ENCODE measurements around the gene MYH3. TPM values are rescaled to one million over a fixed set of nuclear protein-coding genes. Genes with fewer than 3 reads are reported as not detected.
A peak's percentile ranks its signal among the peaks of the same experiment; 100 is the strongest.

MYH3 gene
- total and polyA plus RNA-seq, 2 donors from 2014 or later: 2.5 to 2.9 TPM

- no peaks in the 10 kb centered on the region for H3K36me3 ChIP-seq (ENCODE audit: control insufficient read depth in 2 of 3, insufficient read depth in 3 of 3, low read length in 3 of 3)
- H3K27ac ChIP-seq (ENCODE audit: low read depth in 2 of 2, low read length in 2 of 2): no peak overlapping the region
- H3K9me3 ChIP-seq (ENCODE audit: control insufficient read depth in 2 of 3, insufficient read depth in 1 of 3, low read length in 3 of 3): no peaks in the 10 kb centered on the region
- DNase-seq (no peak), FAIRE-seq (no peak)
- no peaks in the 10 kb centered on the region for H3K4me1 ChIP-seq (ENCODE audit: control insufficient read depth in 2 of 3, insufficient read depth in 2 of 3, low read depth in 1 of 3, low read length in 3 of 3)
- H3K4me3 ChIP-seq (ENCODE audit: low read length in 3 of 3): no peak overlapping the region
- H3K9ac ChIP-seq (ENCODE audit: low read length in 3 of 3): no peak overlapping the region
- intact Hi-C loops (cut with DNase I): loop anchor here (10.0 kb wide), 1 partner anchor 688 kb away; no protein-coding TSS in a partner anchor
- TF ChIP-seq, protein P1, sequence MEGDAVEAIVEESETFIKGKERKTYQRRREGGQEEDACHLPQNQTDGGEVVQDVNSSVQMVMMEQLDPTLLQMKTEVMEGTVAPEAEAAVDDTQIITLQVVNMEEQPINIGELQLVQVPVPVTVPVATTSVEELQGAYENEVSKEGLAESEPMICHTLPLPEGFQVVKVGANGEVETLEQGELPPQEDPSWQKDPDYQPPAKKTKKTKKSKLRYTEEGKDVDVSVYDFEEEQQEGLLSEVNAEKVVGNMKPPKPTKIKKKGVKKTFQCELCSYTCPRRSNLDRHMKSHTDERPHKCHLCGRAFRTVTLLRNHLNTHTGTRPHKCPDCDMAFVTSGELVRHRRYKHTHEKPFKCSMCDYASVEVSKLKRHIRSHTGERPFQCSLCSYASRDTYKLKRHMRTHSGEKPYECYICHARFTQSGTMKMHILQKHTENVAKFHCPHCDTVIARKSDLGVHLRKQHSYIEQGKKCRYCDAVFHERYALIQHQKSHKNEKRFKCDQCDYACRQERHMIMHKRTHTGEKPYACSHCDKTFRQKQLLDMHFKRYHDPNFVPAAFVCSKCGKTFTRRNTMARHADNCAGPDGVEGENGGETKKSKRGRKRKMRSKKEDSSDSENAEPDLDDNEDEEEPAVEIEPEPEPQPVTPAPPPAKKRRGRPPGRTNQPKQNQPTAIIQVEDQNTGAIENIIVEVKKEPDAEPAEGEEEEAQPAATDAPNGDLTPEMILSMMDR (IDR thresholded peaks at IDR 0.05; ENCODE audit: borderline replicate concordance, extremely low read depth, insufficient read depth): no peak
- H3K27me3 ChIP-seq (ENCODE audit: control insufficient read depth, insufficient read depth, low read length): no peaks in the 10 kb centered on the region
Measured at GRCh38 chr17:10612957-10613744, 44.0 kb downstream of the MYH3 start.

DNA sequence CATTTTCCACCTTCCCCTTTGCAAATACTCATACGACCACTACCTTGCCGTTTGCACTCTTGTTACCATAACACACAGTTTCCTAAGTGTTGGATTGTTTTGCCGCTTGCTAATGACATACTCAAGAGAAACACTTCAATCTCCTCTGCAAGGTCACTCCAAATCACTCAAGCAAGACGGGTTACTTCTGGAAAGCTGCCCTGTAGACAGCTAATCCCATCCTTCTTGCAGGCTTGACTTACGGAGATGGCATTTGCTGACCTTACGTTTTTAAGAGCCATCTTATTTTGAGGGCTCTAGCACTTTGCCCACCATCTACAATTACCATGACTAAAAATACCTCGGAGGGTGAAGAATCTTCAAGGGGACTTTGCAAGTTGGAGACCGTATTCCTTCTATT lies 46.2 kb downstream of the MYH3 start:
- intact Hi-C loops (cut with DNase I): loop anchor here (10.0 kb wide), 1 partner anchor 686 kb away; no protein-coding TSS in a partner anchor
- Histone ChIP-seq H3K9ac (ENCODE audit: low read length in 3 of 3) (no peak overlapping the region), H3K27ac (ENCODE audit: low read depth in 2 of 2, low read length in 2 of 2) (no peak overlapping the region), H3K9me3 (ENCODE audit: control insufficient read depth in 2 of 3, insufficient read depth in 1 of 3, low read length in 3 of 3) (no peaks in the 10 kb centered on the region), H3K4me3 (ENCODE audit: low read length in 3 of 3) (no peak overlapping the region), H3K4me1 (ENCODE audit: control insufficient read depth in 2 of 3, insufficient read depth in 2 of 3, low read depth in 1 of 3, low read length in 3 of 3) (no peaks in the 10 kb centered on the region), H3K27me3 (ENCODE audit: control insufficient read depth, insufficient read depth, low read length) (no peaks in the 10 kb centered on the region), H3K36me3 (ENCODE audit: control insufficient read depth in 2 of 3, insufficient read depth in 3 of 3, low read length in 3 of 3) (no peaks in the 10 kb centered on the region)
- TF ChIP-seq, protein P1 (IDR thresholded peaks at IDR 0.05; ENCODE audit: borderline replicate concordance, extremely low read depth, insufficient read depth): no peak
- no peak for FAIRE-seq
- no peak for DNase-seq

- intact Hi-C loops (cut with DNase I): no loop called here
- DNase-seq: peak in 3 of 5 donors; percentile 59 to 67 (median 65)
- TF ChIP-seq, protein P1 (IDR thresholded peaks at IDR 0.05; ENCODE audit: borderline replicate concordance, extremely low read depth, insufficient read depth): no peak
- no peak overlapping the region for H3K27ac ChIP-seq (ENCODE audit: low read depth in 2 of 2, low read length in 2 of 2)
- H3K4me3 ChIP-seq (ENCODE audit: low read length in 3 of 3): no peak overlapping the region
- H3K9me3 ChIP-seq (ENCODE audit: control insufficient read depth in 2 of 3, insufficient read depth in 1 of 3, low read length in 3 of 3): no peaks in the 10 kb centered on the region
- H3K4me1 ChIP-seq (ENCODE audit: control insufficient read depth in 2 of 3, insufficient read depth in 2 of 3, low read depth in 1 of 3, low read length in 3 of 3): no peaks in the 10 kb centered on the region
- no peak overlapping the region for H3K9ac ChIP-seq (ENCODE audit: low read length in 3 of 3)
- no peaks in the 10 kb centered on the region for H3K36me3 ChIP-seq (ENCODE audit: control insufficient read depth in 2 of 3, insufficient read depth in 3 of 3, low read length in 3 of 3)
- no peaks in the 10 kb centered on the region for H3K27me3 ChIP-seq (ENCODE audit: control insufficient read depth, insufficient read depth, low read length)
- FAIRE-seq: no peak
Measured at GRCh38 chr17:10608244-10608643, 48.9 kb downstream of the MYH3 start.

All from kidney (tissue), 14 donors.